GM21528 (cell line): ENCODE measurements around the gene ARMC2.
"Not testable (repeated sequence)": the region's sequence is repeated elsewhere in the genome, so short reads cannot be mapped to it uniquely, and the experiment has no call there.

Source experiments
- ATAC-seq: cut with Tn5 transposase; IDR thresholded peaks from one replicate; pipeline ENCODE4 v1.9.1; 2021; ENCODE audit warnings: mild to moderate bottlenecking, moderate library complexity; ENCODE audit not compliant: unreplicated experiment, low FRiP score

Gene ARMC2

DNA sequence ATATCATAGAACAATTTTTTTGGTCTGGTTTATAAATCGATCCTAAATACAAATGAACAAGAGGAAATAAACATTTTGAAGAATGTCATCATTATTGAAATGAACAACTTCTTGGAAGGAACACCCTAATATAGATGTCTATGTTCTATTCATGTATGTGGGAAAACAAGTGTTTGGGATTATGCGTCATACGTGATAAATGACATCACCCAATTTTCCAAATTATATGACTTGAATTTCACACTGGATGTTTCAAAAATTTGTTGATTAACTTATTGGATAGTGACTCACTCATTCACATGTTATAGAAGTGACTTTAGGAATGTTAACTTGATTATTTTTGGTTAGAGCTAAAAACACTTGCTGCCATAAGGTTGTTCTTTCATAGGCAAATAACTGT is 18.6 kb downstream of the ARMC2 start:
- ATAC-seq, result no peak

DNA sequence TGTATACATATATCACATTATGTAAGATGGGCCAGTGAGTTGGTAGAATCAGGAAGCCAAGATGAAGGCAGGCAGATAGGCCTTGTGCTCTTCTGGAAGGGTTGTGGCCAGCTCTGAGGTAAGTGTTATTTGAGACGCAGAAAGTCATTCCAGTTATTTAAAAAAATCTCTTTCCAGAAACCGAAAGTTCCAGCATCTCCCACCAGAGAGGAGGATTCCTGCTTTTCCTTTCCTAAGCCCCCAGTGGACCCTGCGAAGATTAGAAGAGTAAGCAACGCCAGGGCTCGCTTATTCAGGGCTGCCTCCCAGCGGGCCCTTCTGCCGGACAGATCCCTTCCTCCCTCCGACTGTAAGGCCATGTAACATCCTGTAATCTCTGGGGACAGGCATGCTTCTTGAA is 20.4 kb downstream of the ARMC2 start:
- ATAC-seq, result no peak

DNA sequence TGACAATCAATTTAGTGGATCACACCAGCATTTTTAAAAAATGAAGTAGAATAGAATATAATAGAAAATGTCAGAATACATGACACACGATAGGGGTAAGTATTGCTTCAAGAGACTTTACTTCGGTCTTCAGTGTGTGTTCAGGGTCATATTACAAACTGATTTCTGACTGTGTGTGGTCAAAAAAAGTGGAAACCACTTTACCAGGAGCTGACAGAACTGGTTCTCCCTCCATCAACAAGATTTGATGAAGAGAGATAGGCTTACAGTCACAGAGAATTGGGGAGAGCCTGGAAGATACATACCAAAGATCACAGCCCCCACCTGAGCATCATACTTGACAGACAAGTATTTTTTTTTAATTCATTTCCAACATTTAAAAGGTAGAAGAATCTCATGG is 21.7 kb downstream of the ARMC2 start:
- ATAC-seq, result no peak

DNA sequence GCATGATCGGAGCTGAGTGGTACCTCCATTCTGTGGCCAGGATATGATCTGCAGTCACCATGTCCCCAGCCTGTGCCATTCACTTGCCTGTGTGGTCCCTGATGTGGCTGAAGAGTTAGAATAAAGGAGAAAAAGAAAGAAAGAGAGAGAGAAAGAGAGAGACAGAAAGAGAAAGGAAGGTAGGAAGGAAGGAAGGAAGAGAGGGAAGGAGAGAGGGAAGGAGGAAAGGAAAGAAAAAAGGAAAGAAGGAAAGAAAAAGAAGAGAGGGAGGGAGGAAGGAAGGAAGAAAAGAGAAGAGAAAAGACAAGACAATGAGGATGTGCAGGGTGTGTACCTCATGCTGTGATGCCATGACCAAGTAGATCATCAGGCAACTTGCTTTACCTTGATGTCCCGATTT is 22.1 kb downstream of the ARMC2 start:
- no peak for ATAC-seq

DNA sequence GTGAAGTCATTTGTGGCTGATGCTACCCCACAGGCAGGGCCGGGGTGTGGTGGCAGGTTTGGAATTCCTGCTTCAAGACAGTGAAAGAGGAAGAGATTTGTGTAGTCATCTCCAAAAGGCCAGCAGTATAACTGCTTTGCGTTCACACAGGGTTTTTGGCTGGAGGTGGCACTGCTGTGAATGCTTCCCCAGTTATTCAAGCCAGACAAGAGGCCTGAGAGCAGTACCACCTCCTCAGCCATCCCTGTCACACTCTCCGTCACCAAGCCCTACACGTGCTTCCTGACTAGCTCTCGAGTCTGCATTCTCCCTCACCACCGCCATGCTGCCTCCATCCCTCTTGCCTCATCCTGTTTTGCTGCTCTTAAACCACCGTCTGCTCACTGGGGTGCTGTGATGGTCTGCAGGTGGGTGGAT is 23.9 kb downstream of the ARMC2 start:
- no peak for ATAC-seq

DNA sequence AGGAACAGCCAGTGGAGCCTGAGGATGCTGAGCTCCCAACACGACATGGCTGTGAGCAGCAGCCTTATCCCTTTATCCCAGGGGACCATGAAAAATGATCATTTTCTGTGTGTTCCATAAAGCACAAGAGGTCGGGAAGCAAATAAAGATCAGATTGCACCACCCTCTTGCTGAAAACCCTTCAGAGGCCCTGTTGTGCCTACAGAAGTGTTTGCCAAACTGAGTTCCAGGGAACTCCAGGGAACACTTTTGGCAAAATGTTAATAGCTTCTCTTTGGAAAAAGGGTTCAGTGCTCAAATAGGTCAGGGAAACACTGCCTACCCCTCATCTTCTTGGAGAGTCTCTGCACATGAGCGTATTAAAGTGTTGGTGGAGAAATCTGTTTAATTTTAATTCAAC is 24.4 kb downstream of the ARMC2 start:
- no peak for ATAC-seq

DNA sequence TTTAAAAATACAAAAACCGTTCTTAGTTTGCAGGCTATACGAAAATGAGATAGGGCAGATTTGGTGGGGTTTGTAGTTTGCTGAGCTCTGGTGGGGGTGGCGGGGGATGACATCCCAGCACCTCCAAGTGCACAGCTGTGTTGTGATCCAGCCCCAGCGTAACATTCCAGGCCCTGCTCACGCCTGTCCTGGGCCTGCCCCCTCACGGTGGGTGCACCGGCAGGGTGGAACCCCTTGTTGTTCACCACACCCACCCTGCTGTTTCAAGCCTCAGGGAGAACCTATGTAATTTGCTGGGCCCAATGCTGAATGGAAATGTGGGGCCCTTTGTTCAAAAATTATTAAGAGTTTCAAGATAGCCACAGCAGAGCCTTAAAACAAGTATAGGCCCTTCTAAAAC is 25.0 kb downstream of the ARMC2 start:
- ATAC-seq, result no peak

DNA sequence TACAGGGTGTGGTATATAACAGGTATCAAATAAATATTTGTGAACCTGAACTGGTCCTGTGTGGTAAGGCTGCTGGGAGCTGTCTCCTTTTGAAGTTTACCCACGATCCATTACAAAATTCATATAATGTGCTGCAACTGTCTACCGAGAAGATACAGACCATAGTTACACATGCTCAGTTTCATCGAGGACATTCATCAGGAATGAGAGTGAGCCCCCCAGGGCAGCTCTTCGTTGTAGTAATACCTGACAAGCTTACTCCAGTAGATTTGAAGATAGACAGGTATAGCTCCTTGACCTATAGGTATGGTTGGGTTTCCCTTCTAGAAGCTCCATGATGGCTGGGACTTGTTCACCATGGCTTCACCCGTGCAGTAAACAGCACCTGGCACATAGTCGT is 25.7 kb downstream of the ARMC2 start:
- ATAC-seq, result no peak

DNA sequence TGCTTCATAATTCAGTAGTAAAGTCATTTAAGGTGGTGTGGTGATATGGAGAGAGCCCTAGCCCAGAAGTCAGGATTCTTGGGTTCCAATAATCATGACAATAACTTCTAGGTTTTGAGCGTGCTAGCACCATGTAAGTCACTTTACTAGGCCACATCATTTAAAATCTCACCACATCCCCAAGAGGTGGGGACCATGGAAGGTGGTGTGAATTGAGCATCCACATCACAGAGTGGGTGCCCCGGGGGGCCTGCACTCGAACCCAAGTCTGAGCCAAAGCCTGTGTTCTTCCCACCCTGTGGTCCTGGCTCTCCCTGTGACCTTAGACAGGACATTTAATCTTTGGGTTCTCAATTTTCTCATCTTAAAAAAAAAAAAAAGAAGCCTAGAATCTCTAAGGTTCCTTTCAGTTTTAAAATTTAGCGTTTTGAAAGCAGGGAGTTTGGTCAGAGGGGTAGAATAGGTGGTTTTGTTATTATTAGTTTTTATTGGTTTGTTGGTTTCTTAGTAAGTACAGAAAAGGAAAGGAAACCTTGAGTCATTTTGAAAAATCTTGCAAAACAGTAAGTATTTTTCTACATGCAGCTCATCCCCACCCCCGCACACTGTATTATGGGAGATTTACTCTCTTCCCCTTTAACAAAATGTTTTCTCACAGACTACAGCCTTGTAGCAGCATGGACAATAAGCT is 26.4 kb downstream of the ARMC2 start:
- ATAC-seq, result peak; percentile 87

DNA sequence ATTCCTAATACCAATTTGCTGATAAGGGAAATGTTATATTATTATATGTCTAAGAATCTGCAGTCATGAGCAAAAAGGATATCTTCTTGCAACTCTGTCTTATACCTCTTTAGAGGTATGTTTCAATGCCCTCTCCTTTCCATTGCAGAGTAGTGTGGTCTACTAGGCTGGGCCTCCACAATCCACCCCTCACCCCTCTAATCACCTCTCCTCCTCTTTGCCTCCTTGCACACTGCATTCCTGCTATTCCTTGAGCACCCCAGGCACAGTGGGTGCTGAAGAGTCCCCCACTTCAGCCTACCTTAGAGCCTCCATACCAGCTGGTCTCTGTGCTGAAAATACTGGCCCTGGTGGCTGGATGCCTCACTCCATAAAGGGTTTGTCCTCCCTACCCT is 26.9 kb downstream of the ARMC2 start:
- ATAC-seq, result peak; percentile 32

DNA sequence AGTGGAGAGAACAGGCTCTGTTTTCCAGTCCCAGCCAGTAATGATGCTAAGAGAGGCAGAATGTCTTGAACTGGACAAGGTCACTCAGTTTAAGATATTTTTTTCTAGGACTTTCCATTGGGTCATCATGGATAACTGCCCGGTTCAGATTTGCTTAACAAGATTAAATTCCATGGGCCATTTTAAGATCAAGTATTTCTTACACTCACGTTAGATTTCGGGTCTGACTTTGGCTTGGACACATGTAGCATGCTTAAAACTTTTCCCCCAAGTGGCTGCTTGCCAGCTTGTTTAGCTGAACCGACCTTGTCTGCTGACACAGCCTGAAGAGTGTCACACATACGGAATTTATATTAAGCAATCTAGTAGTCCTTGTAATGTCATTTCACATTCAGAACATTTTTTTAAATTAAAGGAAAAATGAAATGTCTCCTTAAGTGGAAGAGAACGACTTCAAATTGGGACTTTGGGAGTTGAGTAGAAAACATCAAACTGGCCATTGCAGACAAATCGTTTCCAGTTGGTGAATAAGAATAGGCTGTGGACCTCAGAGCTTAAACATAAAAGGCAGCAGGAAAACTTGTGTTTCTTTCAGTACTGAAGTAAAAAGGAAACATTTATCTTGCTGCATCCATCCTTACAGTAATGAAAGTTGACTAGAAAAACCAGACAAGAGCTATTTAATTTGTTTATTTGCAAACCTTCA is 29.0 kb downstream of the ARMC2 start:
- ATAC-seq, result no peak

DNA sequence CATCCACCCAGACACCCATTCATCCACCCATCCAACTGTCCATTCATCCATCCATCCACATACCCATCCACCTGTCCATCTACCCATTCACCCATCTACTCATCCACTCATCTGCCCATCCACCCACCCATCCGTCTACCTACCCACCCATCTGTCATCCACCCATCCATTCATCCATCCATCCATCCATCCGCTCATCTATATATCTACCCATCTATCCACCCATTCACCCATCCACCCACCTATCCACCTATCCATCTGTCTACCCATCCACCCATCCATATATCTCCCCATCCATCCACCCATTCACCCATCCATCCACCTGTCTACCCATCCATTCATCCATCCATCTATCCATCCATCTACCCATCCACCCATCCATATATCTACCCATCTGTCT is 30.7 kb downstream of the ARMC2 start:
- no peak for ATAC-seq

DNA sequence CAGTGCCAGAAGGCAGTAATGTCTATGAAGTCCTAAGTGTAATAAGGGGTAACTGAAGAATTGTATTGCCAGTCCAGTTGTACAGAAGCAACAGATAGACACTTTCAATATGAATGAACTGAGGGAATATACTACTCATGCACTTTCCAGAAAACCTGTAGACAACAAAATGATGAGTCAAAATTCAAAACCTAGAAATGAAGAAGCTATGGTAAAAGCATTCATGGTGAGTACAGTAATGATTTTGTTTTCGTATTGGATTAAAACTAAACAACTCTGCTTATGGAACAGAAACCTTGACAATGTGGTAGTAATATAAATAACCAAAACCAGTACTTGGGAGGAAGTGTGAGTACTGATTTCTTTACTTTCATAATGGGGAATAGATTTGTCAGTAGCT is 35.0 kb downstream of the ARMC2 start:
- ATAC-seq, result peak; percentile 88

DNA sequence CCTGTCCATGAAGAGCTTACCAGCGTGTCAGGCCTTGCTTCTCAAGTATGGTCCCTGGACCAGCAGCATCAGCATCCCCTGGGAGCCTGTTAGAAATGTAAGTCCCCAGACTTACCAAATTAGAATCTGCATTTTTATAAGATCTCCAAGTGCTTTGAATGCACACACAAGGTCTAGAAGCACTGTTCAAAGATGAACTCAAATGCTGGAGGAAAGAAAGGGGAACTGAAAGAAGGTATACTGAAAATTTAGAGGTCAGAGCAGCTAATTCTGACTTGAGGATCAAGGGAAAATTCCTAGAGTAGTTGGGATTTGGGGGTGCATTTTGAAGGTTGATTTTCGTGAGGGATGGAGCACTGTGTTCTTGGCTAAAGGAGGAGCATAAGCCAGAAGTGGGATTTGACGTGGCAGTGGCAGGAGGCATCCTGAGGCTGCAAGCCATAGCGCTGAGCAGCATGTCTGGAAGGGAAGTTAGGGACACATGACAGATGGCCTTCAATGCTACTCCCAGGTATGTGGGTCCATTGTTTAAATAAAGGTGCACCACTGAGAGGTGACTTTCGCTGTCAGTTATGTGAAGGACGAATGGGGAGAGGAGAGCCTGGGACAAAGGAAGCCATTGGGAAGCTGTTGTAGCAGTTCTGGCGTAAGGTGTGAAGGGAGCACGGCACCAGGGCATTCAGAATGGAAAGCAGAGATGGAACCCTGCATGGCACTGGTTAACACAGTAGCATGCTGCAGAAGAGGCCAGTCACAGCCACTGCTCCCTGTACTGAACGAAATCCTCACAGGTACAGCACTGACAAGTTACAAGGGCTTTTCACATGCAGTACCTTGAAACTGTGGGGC is 36.2 kb downstream of the ARMC2 start:
- no peak for ATAC-seq

DNA sequence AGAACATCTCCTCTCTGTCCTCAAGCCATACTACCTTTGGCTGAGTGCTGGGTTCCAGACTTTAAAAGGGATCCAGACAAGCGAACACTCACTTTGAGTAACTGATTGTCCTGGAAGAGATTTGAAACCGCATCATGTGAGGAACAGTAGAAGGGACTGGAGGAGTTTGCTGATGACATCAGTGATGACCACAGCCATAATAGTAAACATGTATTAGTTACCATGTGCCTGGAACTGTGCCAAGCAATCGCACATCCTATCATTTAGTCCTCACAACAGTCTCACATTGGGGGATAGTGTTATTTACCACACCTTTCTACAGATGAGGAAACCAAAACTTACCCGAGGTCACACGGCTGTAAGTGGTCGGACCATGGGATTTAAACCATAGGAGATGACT is 39.8 kb downstream of the ARMC2 start:
- no peak for ATAC-seq

DNA sequence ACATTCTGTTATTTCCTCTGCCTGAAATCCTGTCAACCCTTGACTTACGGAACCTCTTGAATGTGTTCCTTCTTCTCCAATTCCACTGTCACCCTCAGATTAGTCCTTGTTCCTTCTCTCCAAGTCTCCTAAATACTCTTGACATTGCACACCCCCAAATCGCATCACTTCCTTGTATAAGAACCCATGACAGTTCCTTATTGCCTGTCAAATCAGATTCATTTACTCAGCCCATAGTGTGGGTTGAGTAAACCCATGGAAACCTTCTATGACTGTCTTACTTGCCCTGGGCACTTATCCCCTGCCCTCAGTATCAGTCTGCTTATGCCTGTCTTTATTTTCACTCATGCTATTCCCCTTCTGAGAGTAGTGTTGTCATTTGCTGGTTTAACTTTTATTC is 40.5 kb downstream of the ARMC2 start:
- ATAC-seq, result no peak

DNA sequence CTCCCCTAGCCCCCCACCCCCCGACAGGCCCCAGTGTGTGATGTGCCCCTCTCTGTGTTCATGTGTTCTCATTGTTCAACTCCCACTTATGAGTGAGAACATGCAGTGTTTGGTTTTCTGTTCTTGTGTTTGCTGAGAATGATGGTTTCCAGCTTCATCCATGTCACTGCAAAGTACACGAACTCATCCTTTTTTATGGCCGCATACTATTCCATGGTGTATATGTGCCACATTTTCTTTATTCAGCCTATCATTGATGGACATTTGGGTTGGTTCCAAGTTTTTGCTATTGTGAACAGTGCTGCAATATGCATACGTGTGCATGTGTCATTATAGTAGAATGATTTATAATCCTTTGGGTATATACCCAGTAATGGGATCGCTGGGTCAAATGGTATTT is 42.7 kb downstream of the ARMC2 start:
- ATAC-seq, result not testable (repeated sequence)

DNA sequence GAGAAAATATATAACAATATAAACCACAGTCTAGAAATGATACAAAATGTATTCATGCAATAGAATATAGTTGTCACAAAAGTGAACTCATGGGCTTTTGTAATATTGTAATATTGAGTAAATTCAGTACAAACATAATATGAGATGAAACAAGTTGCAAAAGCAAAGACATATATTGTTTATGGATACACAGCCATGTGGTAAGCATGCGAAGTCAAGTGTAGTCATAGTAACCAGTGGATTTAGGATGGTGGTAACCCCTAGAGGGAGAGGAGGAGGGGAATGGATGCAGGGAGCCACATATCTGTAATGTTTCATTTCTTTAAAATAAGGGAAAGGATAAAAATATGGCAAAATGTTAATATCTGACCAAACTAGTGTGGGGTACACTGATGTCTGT is 47.3 kb downstream of the ARMC2 start:
- no peak for ATAC-seq

DNA sequence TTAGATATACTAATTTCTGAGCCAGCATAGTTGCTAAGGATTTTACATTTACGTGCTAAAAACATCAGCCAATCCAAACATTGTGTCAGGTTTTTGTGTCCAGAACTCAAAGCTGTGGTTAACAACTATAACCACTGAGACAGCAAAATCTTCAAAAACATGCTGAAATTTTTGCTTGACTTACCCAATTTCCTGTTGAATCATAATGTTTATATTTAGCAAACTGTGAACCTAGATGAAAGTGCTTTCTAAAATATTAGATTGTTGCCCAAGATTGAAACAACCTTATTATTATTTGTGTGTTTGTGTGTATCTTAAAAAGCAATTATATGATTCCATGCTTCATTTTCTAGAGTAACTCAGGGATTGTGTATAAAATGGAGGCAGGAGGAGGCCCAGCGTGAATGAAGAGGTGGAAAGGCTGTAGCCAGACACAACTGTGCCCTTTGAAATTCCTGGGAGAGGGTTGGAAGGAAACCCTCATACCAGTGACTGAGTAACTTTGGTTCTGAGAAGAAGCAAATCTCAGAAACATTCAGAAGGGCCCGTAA is 48.0 kb downstream of the ARMC2 start:
- ATAC-seq, result no peak

DNA sequence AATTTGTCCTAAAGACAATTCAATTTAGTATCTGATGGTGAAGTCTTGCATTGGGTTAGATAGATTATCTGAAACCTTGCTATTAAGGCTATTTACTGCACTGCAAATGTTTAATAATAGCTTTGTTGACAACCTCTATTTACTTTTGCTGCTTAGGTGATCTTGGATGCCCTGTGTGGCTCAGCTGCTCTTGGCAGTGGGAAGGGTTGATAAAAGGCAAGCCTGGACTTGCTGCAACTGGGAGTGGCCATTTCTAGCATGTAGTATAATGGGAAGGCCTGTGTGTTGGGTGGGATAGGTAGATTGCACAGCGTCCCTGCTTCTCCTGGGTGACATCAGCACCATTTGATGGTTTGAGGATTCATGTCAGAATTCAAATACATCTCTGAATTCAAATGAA is 49.1 kb downstream of the ARMC2 start:
- no peak for ATAC-seq

DNA sequence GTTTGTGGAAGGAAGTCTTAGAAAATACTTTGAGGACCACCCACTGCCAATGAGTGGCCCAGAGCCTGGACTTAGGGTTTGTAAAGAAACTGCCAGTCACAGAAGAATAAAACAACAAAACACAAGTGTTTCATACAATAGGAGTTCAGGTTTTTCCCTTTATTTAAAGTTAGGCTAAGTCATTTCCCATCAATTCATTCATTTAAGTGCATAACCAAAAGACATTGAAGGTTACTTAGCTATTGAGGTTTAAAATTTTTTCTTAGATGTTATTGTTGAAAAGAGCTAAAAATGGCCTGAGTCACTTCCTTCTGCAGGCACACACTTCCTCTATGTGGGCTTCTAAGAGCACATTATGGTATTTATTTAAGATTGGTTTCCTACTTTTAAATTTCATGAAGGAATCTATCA is 54.2 kb downstream of the ARMC2 start:
- ATAC-seq, result no peak
